ENCODE data around the gene RBM22. TPM values are rescaled to one million over a fixed set of nuclear protein-coding genes. Genes with fewer than 3 reads are reported as not detected.

The RBM22 gene
- total RNA-seq, 1 experiment from 2014 or later, result 53.4 TPM

DNA sequence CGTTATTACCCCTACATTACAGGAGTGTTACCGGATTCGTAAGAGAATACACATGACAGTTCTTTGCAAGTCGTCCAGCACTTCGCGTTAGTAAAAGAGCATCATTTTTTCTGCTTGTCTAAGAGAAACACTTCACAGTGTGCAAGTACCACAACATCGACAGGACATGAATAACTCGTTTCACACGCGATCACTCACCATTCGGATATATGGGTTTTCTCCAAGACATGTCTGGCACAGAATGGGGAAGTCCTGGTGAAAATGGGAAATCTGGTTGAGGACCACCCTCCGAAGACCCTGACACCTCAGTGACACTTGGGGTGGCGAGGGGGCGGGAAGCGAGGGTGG, 642 bp downstream of the RBM22 start:
- no peak overlapping the region for H3K27ac Mint-ChIP-seq (ENCODE audit: unreplicated experiment)
- no peaks in the 10 kb centered on the region for H3K4me1 Mint-ChIP-seq (ENCODE audit: low read depth, unreplicated experiment)
- BruUV-seq (replicated peaks), result no TSS peak
- H3K9me3 Mint-ChIP-seq (ENCODE audit: low read depth, unreplicated experiment), result no peaks in the 10 kb centered on the region
- H3K4me3 Mint-ChIP-seq (ENCODE audit: low read depth, unreplicated experiment), result no peak overlapping the region
- no peak for DNase-seq
- no peaks in the 10 kb centered on the region for H3K27me3 Mint-ChIP-seq (ENCODE audit: unreplicated experiment)
- H3K36me3 Mint-ChIP-seq (ENCODE audit: insufficient read depth, unreplicated experiment), result peaks cover 12% of the 10 kb centered on the region
- TF ChIP-seq, protein P1, sequence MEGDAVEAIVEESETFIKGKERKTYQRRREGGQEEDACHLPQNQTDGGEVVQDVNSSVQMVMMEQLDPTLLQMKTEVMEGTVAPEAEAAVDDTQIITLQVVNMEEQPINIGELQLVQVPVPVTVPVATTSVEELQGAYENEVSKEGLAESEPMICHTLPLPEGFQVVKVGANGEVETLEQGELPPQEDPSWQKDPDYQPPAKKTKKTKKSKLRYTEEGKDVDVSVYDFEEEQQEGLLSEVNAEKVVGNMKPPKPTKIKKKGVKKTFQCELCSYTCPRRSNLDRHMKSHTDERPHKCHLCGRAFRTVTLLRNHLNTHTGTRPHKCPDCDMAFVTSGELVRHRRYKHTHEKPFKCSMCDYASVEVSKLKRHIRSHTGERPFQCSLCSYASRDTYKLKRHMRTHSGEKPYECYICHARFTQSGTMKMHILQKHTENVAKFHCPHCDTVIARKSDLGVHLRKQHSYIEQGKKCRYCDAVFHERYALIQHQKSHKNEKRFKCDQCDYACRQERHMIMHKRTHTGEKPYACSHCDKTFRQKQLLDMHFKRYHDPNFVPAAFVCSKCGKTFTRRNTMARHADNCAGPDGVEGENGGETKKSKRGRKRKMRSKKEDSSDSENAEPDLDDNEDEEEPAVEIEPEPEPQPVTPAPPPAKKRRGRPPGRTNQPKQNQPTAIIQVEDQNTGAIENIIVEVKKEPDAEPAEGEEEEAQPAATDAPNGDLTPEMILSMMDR (IDR thresholded peaks at IDR 0.05; ENCODE audit: unreplicated experiment), result no peak
- intact Hi-C loops (cut with micrococcal nuclease; ENCODE audit: unreplicated experiment), result no loop called here
- CTCF ChIA-PET, result interaction anchor here (0.6 to 2.0 kb wide), 13 partner anchors 9 to 616 kb away, joined by 3 to 12 read pairs (median 3); partner anchors contain the start of genes DCTN4 and SMIM3

DNA sequence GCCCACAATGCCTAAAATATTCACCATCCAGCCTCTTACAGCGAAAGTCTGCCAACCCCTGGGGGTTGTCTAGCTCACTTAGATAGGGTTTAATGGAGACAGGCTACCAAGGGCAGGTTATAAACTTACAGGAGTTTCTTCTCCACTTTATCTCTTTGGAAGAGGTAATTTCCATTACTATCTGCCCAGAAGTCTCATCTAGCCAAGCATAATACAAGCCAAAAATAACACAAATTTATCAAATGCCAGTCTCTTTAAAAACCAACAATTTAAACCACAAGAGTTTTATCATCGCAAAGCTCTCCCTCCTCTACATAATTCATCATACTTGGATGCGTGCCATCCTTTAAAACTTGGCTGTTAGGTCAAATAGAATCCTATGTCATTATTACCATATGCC, 6.2 kb downstream of the RBM22 start:
- CTCF ChIA-PET, result no interaction called here
- intact Hi-C loops (cut with micrococcal nuclease; ENCODE audit: unreplicated experiment), result no loop called here
- Mint-ChIP-seq H3K27me3 (ENCODE audit: unreplicated experiment) (no peaks in the 10 kb centered on the region), H3K9me3 (ENCODE audit: low read depth, unreplicated experiment) (no peaks in the 10 kb centered on the region), H3K4me1 (ENCODE audit: low read depth, unreplicated experiment) (no peaks in the 10 kb centered on the region), H3K4me3 (ENCODE audit: low read depth, unreplicated experiment) (no peak overlapping the region), H3K36me3 (ENCODE audit: insufficient read depth, unreplicated experiment) (peaks cover 37% of the 10 kb centered on the region), H3K27ac (ENCODE audit: unreplicated experiment) (no peak overlapping the region)
- BruUV-seq (replicated peaks), result no TSS peak
- TF ChIP-seq, protein P1 (IDR thresholded peaks at IDR 0.05; ENCODE audit: unreplicated experiment), result no peak
- no peak for DNase-seq

DNA sequence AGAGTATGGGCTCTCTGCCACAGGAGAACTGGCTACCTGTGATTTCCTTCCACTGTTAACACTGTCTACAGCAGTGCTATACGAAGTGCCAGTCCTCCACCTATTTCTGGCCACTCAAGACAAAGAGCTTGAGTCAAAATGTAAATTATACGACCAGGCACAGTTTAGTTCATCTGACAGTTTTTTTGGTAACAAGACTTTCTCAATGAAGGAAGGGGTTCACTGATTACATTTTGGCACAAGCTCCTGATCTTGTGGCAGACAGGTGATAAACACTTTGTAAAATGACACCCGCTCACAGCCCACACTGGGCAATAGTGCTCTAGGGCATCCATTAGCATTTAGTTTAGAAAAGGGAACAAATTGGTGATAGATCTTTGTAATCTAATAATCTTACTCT, 8.6 kb downstream of the RBM22 start:
- BruUV-seq (replicated peaks), result no TSS peak
- no peak for DNase-seq
- Mint-ChIP-seq H3K4me1 (ENCODE audit: low read depth, unreplicated experiment) (no peaks in the 10 kb centered on the region), H3K9me3 (ENCODE audit: low read depth, unreplicated experiment) (no peaks in the 10 kb centered on the region), H3K36me3 (ENCODE audit: insufficient read depth, unreplicated experiment) (peaks cover 42% of the 10 kb centered on the region), H3K4me3 (ENCODE audit: low read depth, unreplicated experiment) (no peak overlapping the region), H3K27me3 (ENCODE audit: unreplicated experiment) (no peaks in the 10 kb centered on the region), H3K27ac (ENCODE audit: unreplicated experiment) (no peak overlapping the region)
- CTCF ChIA-PET, result no interaction called here
- TF ChIP-seq, protein P1 (IDR thresholded peaks at IDR 0.05; ENCODE audit: unreplicated experiment), result no peak
- intact Hi-C loops (cut with micrococcal nuclease; ENCODE audit: unreplicated experiment), result no loop called here

DNA sequence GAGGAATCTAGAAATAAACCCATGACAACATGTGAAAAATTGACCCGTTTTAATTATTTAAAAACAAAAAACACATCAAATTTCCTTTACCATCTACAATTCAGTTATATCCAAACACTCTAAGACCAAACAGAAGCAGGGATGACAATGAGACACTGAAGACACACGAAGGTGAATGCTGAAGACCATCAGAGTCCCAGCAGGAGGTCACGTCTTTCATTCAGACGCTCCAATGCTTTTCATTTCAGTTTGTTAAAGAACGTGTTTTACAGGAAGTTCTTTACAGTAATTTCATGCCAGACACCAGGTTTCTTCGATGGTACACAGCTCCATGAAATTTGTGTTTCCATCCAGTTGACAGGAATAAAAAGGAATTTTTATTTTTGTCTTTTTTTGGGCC, 10.1 kb downstream of the RBM22 start:
- intact Hi-C loops (cut with micrococcal nuclease; ENCODE audit: unreplicated experiment), result no loop called here
- H3K27ac Mint-ChIP-seq (ENCODE audit: unreplicated experiment), result no peak overlapping the region
- BruUV-seq (replicated peaks), result no TSS peak

More for the DNA sequence above, 10.1 kb downstream of the RBM22 start:
- Mint-ChIP-seq H3K36me3 (ENCODE audit: insufficient read depth, unreplicated experiment) (peaks cover 36% of the 10 kb centered on the region), H3K9me3 (ENCODE audit: low read depth, unreplicated experiment) (no peaks in the 10 kb centered on the region), H3K27me3 (ENCODE audit: unreplicated experiment) (no peaks in the 10 kb centered on the region), H3K4me1 (ENCODE audit: low read depth, unreplicated experiment) (no peaks in the 10 kb centered on the region), H3K4me3 (ENCODE audit: low read depth, unreplicated experiment) (no peak overlapping the region)
- no peak for DNase-seq
- CTCF ChIA-PET, result interaction anchor here (1.2 kb wide), 1 partner anchor 10 kb away, joined by 4 read pairs; the partner anchor contains the start of gene RBM22
- TF ChIP-seq, protein P1 (IDR thresholded peaks at IDR 0.05; ENCODE audit: unreplicated experiment), result no peak

Data from Calu3 (cell line).